HG03060 (cell line): ENCODE data around the gene LTB.

Experiments used
- ATAC-seq: cut with Tn5 transposase; IDR thresholded peaks from one replicate; pipeline ENCODE4 v1.9.1; 2021; ENCODE audit warnings: low read depth, moderate number of reproducible peaks; ENCODE audit not compliant: unreplicated experiment

LTB gene

DNA sequence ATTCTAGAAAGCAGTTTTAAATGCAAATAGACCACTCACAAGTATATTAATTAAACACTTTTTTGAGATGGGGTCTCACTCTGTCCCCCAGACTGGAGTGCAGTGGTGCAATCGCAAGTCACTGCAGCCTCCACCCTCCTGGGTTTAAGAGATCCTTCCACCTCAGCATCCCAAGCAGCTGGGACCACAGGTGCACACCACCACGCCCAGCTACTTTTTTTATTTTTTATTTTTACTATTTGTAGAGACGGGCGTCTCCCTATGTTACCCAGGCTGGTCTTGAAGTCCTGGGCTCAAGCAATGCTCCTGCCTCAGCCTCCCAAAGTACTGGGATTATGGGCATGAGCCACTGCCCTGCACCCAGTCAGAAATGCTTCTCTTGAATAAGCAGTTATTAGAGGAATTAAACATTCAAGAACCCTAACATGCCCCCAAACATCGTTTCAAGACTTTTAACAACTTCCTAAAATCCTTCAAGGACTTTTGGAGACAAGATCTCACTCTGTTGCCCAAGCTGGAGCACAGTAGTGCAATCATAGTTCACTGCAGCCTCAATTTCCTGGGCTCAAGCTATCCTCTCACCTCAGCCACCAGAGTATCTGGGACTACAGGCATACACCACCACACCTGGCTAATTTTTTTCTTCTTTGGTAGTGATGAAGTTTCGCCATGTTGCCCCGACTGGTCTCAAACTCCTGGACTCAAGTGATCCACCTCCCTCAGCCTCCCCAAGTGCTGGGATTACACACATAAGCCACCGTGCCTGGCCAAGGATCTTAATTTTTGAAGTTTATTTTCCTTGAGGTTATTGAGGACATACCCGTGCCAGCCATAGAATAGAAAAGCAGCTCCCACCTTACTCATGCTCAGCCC lies 50.2 kb downstream of the LTB start:
- ATAC-seq = no peak

DNA sequence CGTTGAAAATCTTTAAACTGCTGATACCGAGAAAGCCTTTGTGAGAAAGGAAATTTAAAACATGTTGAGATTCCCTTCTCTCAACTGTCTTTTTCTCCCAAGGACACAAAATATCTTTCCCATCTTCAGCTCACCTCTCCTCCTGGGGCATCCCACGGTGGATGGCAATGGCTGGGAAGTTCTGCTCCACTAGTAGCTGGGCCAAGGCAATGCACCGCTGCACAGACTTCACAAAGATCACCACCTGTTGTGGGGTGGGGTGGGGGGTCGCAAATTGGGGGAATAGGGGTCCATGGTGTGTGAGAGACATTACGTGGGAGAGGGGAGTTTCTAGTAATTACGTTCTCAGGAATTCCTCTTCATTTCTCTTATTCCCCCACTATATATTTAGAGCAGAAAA lies 51.1 kb downstream of the LTB start:
- no peak for ATAC-seq

DNA sequence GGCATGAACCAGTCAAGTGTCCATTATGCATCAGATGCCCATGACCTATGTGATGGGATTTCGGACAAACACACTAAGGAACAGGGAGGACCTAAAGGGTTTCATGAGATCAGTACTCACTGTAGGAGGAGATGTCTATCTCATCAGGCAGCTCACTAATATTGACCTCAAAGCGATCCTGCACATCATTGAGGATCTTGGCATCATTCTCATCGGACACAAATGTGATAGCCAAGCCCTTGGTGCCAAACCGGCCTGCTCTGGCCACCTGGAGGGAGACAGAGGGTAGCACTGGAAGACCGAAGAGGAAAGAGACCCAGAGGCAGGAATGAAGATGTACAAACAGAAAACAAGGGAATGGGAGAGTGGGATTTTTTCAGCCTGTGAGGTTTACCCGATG lies 51.6 kb downstream of the LTB start:
- ATAC-seq = no peak
